Neuronal stem cell (in vitro differentiated cells): Measurements from ENCODE around the gene FBXL13.
"Not testable (repeated sequence)": the region's sequence is repeated elsewhere in the genome, so short reads cannot be mapped to it uniquely, and the experiment has no call there.

ENCODE experiments used
- DNase-seq: peaks from one replicate; pipeline ENCODE4 v3.0.0-alpha.2; 2013; ENCODE audit warnings: low spot score
- H2AFZ ChIP-seq: one replicate; pipeline ENCODE4 v1.6.1; 2013; ENCODE audit warnings: mild to moderate bottlenecking, low read length, inconsistent platforms
- H2AK5ac ChIP-seq: 2 replicates; pipeline ENCODE4 v1.6.1; 2013; ENCODE audit warnings: low read depth, mild to moderate bottlenecking, inconsistent platforms, low read length, moderate library complexity, mixed read lengths
- H2BK120ac ChIP-seq: 2 replicates; pipeline ENCODE4 v1.6.1; 2013; ENCODE audit warnings: low read depth, mild to moderate bottlenecking, inconsistent platforms, low read length, moderate library complexity, mixed read lengths
- H2BK12ac ChIP-seq: one replicate; pipeline ENCODE4 v1.6.1; 2013; ENCODE audit warnings: low read length, inconsistent platforms
- H2BK15ac ChIP-seq: 2 replicates; pipeline ENCODE4 v1.6.1; 2013; ENCODE audit warnings: mild to moderate bottlenecking, low read length, inconsistent platforms, mixed read lengths
- H2BK5ac ChIP-seq: one replicate; pipeline ENCODE4 v1.6.1; 2013; ENCODE audit warnings: inconsistent platforms, mild to moderate bottlenecking, low read length, moderate library complexity
- H3K14ac ChIP-seq: one replicate; pipeline ENCODE4 v1.6.1; 2013; ENCODE audit warnings: low read length, inconsistent platforms
- H3K18ac ChIP-seq: 2 replicates; pipeline ENCODE4 v1.6.1; 2013; ENCODE audit warnings: low read length, inconsistent platforms
- H3K23ac ChIP-seq: 2 replicates; pipeline ENCODE4 v1.6.1; 2013; ENCODE audit warnings: low read depth, mild to moderate bottlenecking, mixed read lengths, low read length, inconsistent platforms; ENCODE audit not compliant: poor library complexity
- H3K27ac ChIP-seq: replicated peaks from 3 replicates; pipeline ENCODE4 v1.5.1; 2013; ENCODE audit warnings: low read length, inconsistent platforms
- H3K27me3 ChIP-seq, 3 experiments: 2 replicates each; pipeline ENCODE4 v1.6.1; 2013; ENCODE audit warnings: low read length in 3 of 3, mild to moderate bottlenecking in 2 of 3, inconsistent platforms in 1 of 3, low read depth in 1 of 3, mixed read lengths in 1 of 3, moderate library complexity in 1 of 3; ENCODE audit not compliant: control insufficient read depth in 3 of 3, insufficient read depth in 3 of 3
- H3K36me3 ChIP-seq, 2 donors: replicated peaks in 1 of 2; 2 replicates each; pipeline ENCODE4 v1.6.1; 2013; ENCODE audit warnings: low read length in 2 of 2; ENCODE audit not compliant: control insufficient read depth in 2 of 2, insufficient read depth in 2 of 2
- H3K4ac ChIP-seq: 2 replicates; pipeline ENCODE4 v1.6.1; 2013; ENCODE audit warnings: inconsistent platforms, mild to moderate bottlenecking, low read length, moderate library complexity
- H3K4me1 ChIP-seq, 2 donors: 1 replicate in 1 of 2; 2 replicates in 1 of 2; pipeline ENCODE4 v1.6.1; 2013; ENCODE audit warnings: low read length in 2 of 2, low read depth in 1 of 2; ENCODE audit not compliant: control insufficient read depth in 2 of 2, insufficient read depth in 1 of 2
- H3K4me2 ChIP-seq: one replicate; pipeline ENCODE4 v1.6.1; 2013; ENCODE audit warnings: mild to moderate bottlenecking, low read length, inconsistent platforms; ENCODE audit not compliant: insufficient read depth, poor library complexity, severe bottlenecking
- H3K4me3 ChIP-seq, 2 donors: 2 replicates each; pipeline ENCODE4 v1.5.1; 2013; ENCODE audit warnings: low read length in 2 of 2, mild to moderate bottlenecking in 2 of 2, inconsistent platforms in 1 of 2, moderate library complexity in 1 of 2
- H3K79me1 ChIP-seq: one replicate; pipeline ENCODE4 v1.6.1; 2013; ENCODE audit warnings: low read depth, mild to moderate bottlenecking, inconsistent platforms, low read length, moderate library complexity
- H3K9ac ChIP-seq: one replicate; pipeline ENCODE4 v1.6.1; 2013; ENCODE audit warnings: mild to moderate bottlenecking, low read depth, low read length, inconsistent platforms; ENCODE audit not compliant: poor library complexity
- H3K9me3 ChIP-seq, 2 donors: replicated peaks in 1 of 2; 2 replicates each; pipeline versions ENCODE3 to v1.6.1; 2013; ENCODE audit warnings: low read length in 2 of 2, mild to moderate bottlenecking in 2 of 2, inconsistent platforms in 1 of 2, low read depth in 1 of 2, mixed read lengths in 1 of 2, moderate library complexity in 1 of 2; ENCODE audit not compliant: control insufficient read depth in 2 of 2, insufficient read depth in 1 of 2
- H4K8ac ChIP-seq: one replicate; pipeline ENCODE4 v1.6.1; 2013; ENCODE audit warnings: low read depth, mild to moderate bottlenecking, inconsistent platforms, low read length, moderate library complexity
- H4K91ac ChIP-seq: one replicate; pipeline ENCODE4 v1.6.1; 2013; ENCODE audit warnings: low read length, low read depth, mild to moderate bottlenecking, inconsistent platforms; ENCODE audit not compliant: poor library complexity
- WGBS, 2 donors: extraction: QIAGEN DNeasy Blood & Tissue Kit; methylation state at CpG; one replicate each; pipeline ENCODE4 v1.1.7; 2013; ENCODE audit warnings: missing lambda C conversion rate in 2 of 2, mixed read lengths in 1 of 2; ENCODE audit not compliant: insufficient read length in 2 of 2, insufficient replicate concordance in 1 of 2; ENCODE audit errors: extremely low coverage in 2 of 2; 5-methylcytosine and 5-hydroxymethylcytosine counted together

FBXL13 gene

DNA sequence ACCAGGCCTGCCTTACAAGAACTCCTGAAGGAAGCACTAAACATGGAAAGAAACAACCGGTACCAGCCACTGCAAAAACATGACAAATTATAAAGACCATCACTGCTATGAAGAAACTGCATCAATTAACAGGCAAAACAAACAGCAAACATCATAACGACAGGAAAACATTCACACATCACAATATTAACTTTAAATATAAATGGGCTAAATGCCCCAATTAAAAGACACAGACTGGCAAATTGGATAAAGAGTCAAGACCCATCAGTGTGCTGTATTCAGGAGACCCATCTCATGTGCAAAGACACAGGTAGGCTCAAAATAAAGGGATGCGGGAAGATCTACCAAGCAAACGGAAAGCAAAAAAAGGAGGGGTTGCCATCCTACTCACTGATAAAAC lies 120.2 kb downstream of the FBXL13 start:
- no CpG with 5 or more reads among the region's 4 CpGs for WGBS, 2 donors
- H3K27ac ChIP-seq: not testable (repeated sequence)

DNA sequence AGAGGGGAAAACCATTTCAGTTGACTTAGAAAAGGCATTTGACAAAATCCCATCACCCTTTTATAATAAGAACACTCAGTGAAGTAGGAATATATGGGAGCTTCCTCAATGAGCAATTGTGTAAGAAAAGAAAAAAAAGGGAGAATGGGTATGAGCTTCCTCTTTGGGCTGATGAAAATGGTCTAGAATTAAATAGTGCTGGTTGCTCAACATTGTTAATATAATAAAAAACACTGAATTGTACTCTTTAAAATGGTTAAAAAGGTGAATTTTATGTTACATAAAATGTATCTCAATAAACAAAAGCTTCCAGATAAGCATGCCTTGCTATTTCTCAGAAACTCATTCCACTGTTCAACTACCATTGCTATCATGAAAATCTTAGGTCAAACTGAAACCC lies 121.2 kb downstream of the FBXL13 start:
- Histone ChIP-seq H3K4me1 (no peaks in the 10 kb centered on the region), H3K36me3 (no peaks in the 10 kb centered on the region), H2AK5ac (no peak overlapping the region), H3K27me3 (no peaks in the 10 kb centered on the region), H2BK15ac (no peak overlapping the region), H3K27ac (no peak overlapping the region), H4K8ac (no peak overlapping the region), H3K9me3 (no peaks in the 10 kb centered on the region), H3K4me2 (no peak overlapping the region), H4K91ac (no peak overlapping the region), H3K79me1 (no peaks in the 10 kb centered on the region), H2BK120ac (no peak overlapping the region), H3K4me3 (no peak overlapping the region), H2AFZ (no peak overlapping the region), H3K14ac (no peak overlapping the region), H2BK12ac (no peak overlapping the region), H3K9ac (no peak overlapping the region), H3K23ac (no peak overlapping the region), H3K4ac (no peak overlapping the region), H3K18ac (no peak overlapping the region), H2BK5ac (no peak overlapping the region)
- no peak for DNase-seq

More for the DNA sequence above, 120.2 kb downstream of the FBXL13 start:
- H2BK120ac ChIP-seq, H3K18ac ChIP-seq, H3K4ac ChIP-seq, H3K36me3 ChIP-seq, H3K9me3 ChIP-seq, H3K4me1 ChIP-seq, H3K79me1 ChIP-seq, DNase-seq, H2AFZ ChIP-seq, H2BK5ac ChIP-seq, H3K4me2 ChIP-seq, H3K9ac ChIP-seq, H4K91ac ChIP-seq, H4K8ac ChIP-seq, H3K27me3 ChIP-seq, H2BK15ac ChIP-seq, H3K14ac ChIP-seq, H3K23ac ChIP-seq, H2BK12ac ChIP-seq, H3K4me3 ChIP-seq, H2AK5ac ChIP-seq: not testable (repeated sequence)

DNA sequence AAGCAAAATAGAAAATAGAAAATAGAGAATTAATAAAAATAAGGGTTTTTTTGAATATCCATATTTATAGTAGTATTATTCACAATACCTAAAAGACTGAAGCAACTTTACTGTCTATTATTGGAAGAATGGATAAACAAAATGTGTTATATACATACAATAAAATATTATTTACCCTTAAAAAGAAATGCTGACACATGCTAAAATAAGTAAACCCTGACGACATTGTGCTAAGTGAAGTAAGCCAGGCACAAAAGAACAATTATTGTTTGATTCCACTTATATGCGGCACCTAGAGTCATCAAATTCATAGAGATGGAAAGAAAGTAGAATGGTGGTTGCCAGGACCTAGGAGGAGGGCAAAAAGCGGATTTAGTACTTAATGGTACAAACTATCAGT lies 122.8 kb downstream of the FBXL13 start:
- WGBS, 2 donors: no CpG with 5 or more reads among the region's 3 CpGs
- H3K9ac ChIP-seq: no peak overlapping the region
- no peaks in the 10 kb centered on the region for H3K9me3 ChIP-seq

DNA sequence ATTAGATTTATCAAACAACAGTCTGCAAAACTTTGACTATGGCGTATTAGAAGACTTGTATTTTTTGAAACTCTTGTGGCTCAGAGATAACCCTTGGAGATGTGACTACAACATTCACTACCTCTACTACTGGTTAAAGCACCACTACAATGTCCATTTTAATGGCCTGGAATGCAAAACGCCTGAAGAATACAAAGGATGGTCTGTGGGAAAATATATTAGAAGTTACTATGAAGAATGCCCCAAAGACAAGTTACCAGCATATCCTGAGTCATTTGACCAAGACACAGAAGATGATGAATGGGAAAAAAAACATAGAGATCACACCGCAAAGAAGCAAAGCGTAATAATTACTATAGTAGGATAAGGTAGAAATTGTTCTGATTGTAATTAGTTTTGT lies 130.4 kb downstream of the FBXL13 start:
- no peak overlapping the region for H2BK120ac ChIP-seq
- H3K4me3 ChIP-seq: no peak overlapping the region
- no peak overlapping the region for H2BK12ac ChIP-seq
- H3K23ac ChIP-seq: no peak overlapping the region
- H3K79me1 ChIP-seq: no peaks in the 10 kb centered on the region
- H3K27me3 ChIP-seq: no peaks in the 10 kb centered on the region
- no peak overlapping the region for H3K18ac ChIP-seq
- H2BK5ac ChIP-seq: no peak overlapping the region
- H3K4ac ChIP-seq: no peak overlapping the region
- H3K27ac ChIP-seq: no peak overlapping the region
- H2AFZ ChIP-seq: no peak overlapping the region
- H3K36me3 ChIP-seq: peaks cover 0 to 44% of the 10 kb centered on the region in 2 donors
- DNase-seq: no peak
- no CpG with 5 or more reads among the region's 4 CpGs for WGBS, 2 donors
- H3K4me1 ChIP-seq: peaks cover 0 to 3% of the 10 kb centered on the region in 2 donors
- no peak overlapping the region for H4K8ac ChIP-seq
- no peak overlapping the region for H4K91ac ChIP-seq
- H3K4me2 ChIP-seq: no peak overlapping the region
- H2AK5ac ChIP-seq: no peak overlapping the region
- H3K9ac ChIP-seq: no peak overlapping the region
- no peaks in the 10 kb centered on the region for H3K9me3 ChIP-seq
- no peak overlapping the region for H2BK15ac ChIP-seq
- H3K14ac ChIP-seq: no peak overlapping the region

More for the DNA sequence above, 122.8 kb downstream of the FBXL13 start:
- Histone ChIP-seq H3K4me1 (no peaks in the 10 kb centered on the region), H3K14ac (no peak overlapping the region), H3K4me3 (no peak overlapping the region), H4K91ac (no peak overlapping the region), H4K8ac (no peak overlapping the region), H2AFZ (no peak overlapping the region), H3K18ac (no peak overlapping the region), H2AK5ac (no peak overlapping the region), H3K4ac (no peak overlapping the region), H3K36me3 (no peaks in the 10 kb centered on the region), H3K4me2 (no peak overlapping the region), H3K79me1 (no peaks in the 10 kb centered on the region), H2BK5ac (no peak overlapping the region), H2BK15ac (no peak overlapping the region), H2BK12ac (no peak overlapping the region), H2BK120ac (no peak overlapping the region), H3K27ac (no peak overlapping the region), H3K23ac (no peak overlapping the region), H3K27me3 (no peaks in the 10 kb centered on the region)
- DNase-seq: no peak
